Memory B cell (primary cell): Measurements from ENCODE around the gene ZNF710.

Source experiments
- ATAC-seq: fragments of 150-1000 bp; cut with Tn5 transposase; 2 replicates; pipeline ENCODE4 v1.10.0; 2021; ENCODE audit warnings: low read depth, mild to moderate bottlenecking, moderate library complexity
- DNase-seq, 2 donors: peaks; one replicate each; pipeline ENCODE4 v3.0.0; 2022; ENCODE audit warnings: low spot score in 2 of 2
- H3K27ac Mint-ChIP-seq: one replicate; pipeline ENCODE4 v1.8.0; 2022; ENCODE audit warnings: mild to moderate bottlenecking, moderate library complexity, mixed read lengths
- H3K27me3 Mint-ChIP-seq: one replicate; pipeline ENCODE4 v1.8.0; 2022; ENCODE audit warnings: mixed read lengths
- H3K36me3 Mint-ChIP-seq: one replicate; pipeline ENCODE4 v1.8.0; 2022; ENCODE audit warnings: mild to moderate bottlenecking, mixed read lengths
- H3K4me1 Mint-ChIP-seq: one replicate; pipeline ENCODE4 v1.8.0; 2022; ENCODE audit warnings: mixed read lengths
- H3K4me3 Mint-ChIP-seq: one replicate; pipeline ENCODE4 v1.8.0; 2022; ENCODE audit warnings: mild to moderate bottlenecking, moderate library complexity, mixed read lengths
- H3K9me3 Mint-ChIP-seq: one replicate; pipeline ENCODE4 v1.8.0; 2022; ENCODE audit warnings: mixed read lengths

ZNF710 gene

DNA sequence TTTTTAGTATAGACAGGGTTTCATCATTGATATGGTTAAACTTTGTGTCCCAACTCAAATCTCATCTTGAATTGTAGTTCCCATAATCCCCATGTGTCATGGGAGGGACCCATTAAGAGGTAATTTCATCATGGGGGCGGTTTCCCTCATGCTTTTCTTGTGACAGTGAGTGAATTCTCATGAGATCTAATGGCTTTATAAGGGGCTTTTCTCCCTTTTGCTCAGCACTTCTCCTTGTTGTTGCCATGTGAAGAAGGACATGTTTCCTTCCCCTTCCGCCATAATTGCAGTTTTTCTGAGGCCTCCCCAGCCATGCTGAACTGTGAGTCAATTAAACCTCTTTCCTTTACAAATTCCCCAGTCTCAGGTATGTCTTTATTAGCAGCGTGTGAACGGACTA lies 20.2 kb upstream of the ZNF710 start:
- Mint-ChIP-seq H3K36me3 (peaks cover 2% of the 10 kb centered on the region), H3K27me3 (peaks cover 2% of the 10 kb centered on the region), H3K4me3 (no peak overlapping the region), H3K4me1 (peaks cover 5% of the 10 kb centered on the region), H3K9me3 (peaks cover 5% of the 10 kb centered on the region), H3K27ac (no peak overlapping the region)
- DNase-seq (no peak), ATAC-seq (no peak)

DNA sequence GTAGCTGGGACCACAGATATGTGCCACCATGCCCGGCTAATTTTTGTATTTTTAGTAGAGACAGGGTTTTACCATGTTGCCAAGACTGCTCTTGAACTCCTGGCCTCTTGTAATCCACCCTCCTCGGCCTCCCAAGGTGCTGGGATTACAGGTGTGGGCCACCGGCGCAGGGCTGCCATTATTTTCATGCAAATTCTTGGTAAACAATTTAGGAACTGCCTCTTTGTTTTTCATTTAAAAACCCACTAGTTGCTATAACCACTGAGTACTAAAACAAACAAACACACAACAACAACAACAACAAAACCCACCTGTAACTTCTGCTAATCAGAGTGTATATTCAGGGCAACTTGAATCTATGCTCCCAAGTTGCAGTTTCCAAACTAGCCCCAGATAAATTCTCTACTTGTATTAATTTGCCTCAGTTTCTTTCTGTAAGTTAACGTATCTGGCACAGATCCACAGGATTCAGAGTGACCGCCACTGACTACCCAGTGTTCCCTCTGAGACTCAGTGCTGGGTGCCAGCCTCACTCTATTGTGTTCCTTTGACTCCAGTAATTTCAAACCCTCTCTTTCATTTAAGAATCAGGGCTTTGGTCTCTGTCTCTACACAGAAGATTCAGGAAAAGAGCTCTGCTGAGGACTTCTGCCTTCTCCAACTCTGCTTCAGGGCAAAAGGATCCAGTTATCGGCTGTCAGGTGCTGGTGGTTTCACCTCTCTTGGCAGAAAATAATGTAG lies 18.6 kb upstream of the ZNF710 start:
- Mint-ChIP-seq H3K4me3 (no peak overlapping the region), H3K27me3 (peaks cover 2% of the 10 kb centered on the region)

DNA sequence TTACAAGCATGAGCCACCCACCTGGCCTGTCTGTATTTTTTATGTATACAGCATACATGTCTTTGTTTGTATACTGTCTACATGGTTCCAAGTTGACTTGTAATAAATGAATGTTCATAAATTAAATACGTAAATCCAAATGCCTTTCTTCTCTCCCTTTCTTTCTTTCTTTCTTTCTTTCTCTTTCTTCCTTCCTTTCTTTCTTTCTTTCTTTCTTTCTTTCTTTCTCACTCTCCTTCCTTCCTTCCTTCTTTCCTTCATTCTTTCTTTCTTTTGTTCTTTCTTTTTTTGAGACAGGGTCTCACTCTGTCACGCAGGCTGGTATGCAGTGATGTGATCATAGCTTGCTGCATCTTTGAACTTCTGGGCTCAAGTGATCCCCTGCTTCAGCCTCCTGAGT lies 17.1 kb upstream of the ZNF710 start:
- Mint-ChIP-seq H3K27me3 (peaks cover 2% of the 10 kb centered on the region), H3K4me1 (no peaks in the 10 kb centered on the region), H3K36me3 (peaks cover 2% of the 10 kb centered on the region), H3K4me3 (no peak overlapping the region), H3K9me3 (peaks cover 5% of the 10 kb centered on the region), H3K27ac (no peak overlapping the region)
- DNase-seq, result no peak
- no peak for ATAC-seq

More for the DNA sequence above, 18.6 kb upstream of the ZNF710 start:
- no peak for ATAC-seq
- DNase-seq, result no peak
- Mint-ChIP-seq H3K36me3 (peaks cover 2% of the 10 kb centered on the region), H3K9me3 (peaks cover 5% of the 10 kb centered on the region), H3K27ac (no peak overlapping the region), H3K4me1 (no peaks in the 10 kb centered on the region)

DNA sequence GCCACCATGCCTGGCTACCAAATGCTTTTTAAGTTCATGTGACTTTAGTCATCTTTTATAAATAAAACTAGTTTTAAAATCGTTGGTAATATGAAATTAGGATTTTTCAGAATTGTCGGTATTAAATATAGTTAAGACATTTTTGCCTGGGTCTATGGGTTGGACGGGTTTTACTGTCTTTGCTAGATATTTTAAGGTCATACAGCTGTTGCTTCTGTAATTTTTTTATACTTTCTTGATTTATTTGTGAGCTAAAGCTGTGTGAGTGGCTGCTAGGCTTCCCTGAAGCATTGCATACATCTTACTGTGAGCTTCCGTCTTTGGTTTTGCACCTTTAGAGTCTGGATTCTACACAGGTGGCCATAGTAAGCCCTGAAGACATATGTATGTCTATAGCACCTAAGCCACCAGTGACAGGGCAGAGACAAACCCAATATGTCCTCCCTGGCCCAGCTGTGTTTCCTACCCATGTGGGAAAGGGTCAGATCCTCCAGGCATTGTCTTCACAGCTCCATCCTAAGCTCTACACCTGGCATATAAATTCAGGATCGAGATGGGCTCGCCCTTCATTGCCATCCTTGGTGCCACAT lies 16.6 kb upstream of the ZNF710 start:
- Mint-ChIP-seq H3K27me3 (peaks cover 2% of the 10 kb centered on the region), H3K36me3 (peaks cover 2% of the 10 kb centered on the region), H3K4me1 (no peaks in the 10 kb centered on the region), H3K27ac (no peak overlapping the region), H3K4me3 (no peak overlapping the region), H3K9me3 (peaks cover 5% of the 10 kb centered on the region)
- no peak for ATAC-seq
- no peak for DNase-seq

DNA sequence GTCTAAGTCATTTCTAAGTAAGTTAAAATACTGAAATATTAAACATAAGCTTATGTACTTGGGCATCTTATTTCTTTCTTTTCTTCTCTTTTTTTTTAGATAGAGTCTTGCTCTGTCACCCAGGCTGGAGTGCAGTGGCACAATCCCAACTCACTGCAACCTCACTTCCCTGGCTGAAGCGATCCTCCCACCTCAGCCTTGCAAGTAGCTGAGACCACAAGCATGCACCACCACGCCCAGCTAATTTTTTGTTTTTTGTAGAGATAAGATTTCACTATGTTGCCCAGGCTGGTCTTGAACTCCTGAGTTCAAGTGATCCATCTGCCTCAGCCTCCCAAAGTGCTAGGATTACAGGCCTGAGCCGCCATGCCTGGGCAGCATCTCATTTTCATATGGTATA lies 16.0 kb upstream of the ZNF710 start:
- DNase-seq (no peak), ATAC-seq (no peak)
- Mint-ChIP-seq H3K4me1 (no peaks in the 10 kb centered on the region), H3K27ac (no peak overlapping the region), H3K36me3 (peaks cover 2% of the 10 kb centered on the region), H3K4me3 (no peak overlapping the region), H3K27me3 (peaks cover 2% of the 10 kb centered on the region), H3K9me3 (peaks cover 5% of the 10 kb centered on the region)

DNA sequence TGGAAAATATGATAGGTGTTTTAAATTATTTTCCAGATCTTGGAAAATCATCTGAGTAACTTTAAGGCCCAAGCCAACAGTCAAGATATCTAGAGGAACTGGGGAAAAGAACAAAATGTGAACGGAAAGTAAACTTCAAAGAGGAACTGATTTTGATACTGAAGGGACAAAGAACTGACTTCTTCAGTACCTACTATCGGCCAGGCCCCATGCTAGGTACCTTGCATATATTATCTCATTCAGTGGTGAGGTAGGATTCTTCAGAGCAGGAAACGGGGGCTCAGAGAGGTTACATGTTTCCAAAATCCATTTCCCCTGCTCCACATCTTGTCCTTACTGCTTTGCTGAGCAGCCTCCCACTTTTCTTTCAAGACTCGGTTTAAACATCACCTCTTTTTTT lies 9.8 kb upstream of the ZNF710 start:
- ATAC-seq, result peak; percentile 53
- Mint-ChIP-seq H3K27me3 (no peaks in the 10 kb centered on the region), H3K4me3 (no peak overlapping the region)

DNA sequence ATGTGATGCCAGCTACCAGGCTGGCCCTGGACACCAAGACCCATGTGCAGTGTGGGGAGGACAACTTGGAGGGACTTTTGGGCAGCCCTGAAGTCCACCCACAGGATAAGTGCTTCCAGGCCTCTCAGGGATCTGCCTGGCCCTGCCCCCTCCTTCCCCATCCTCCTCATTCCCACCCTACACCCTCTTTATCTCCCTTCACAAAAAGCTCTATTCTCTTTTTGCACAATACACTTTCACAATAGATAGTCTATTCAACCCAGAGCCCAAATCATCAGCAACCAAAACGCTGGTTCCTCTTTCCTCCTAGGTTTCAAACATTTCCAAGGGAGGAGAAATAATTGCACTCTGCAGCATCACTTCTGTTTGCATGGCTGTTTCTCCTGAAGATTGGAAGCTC lies 7.8 kb upstream of the ZNF710 start:
- ATAC-seq (no peak), DNase-seq (no peak)
- no peak overlapping the region for H3K4me3 Mint-ChIP-seq
- no peaks in the 10 kb centered on the region for H3K9me3 Mint-ChIP-seq
- H3K27me3 Mint-ChIP-seq, result no peaks in the 10 kb centered on the region
- no peak overlapping the region for H3K27ac Mint-ChIP-seq
- H3K36me3 Mint-ChIP-seq, result no peaks in the 10 kb centered on the region
- peaks cover 3% of the 10 kb centered on the region for H3K4me1 Mint-ChIP-seq

More for the DNA sequence above, 9.8 kb upstream of the ZNF710 start:
- no peak for DNase-seq
- no peaks in the 10 kb centered on the region for H3K9me3 Mint-ChIP-seq
- H3K27ac Mint-ChIP-seq, result no peak overlapping the region
- H3K36me3 Mint-ChIP-seq, result no peaks in the 10 kb centered on the region
- peaks cover 3% of the 10 kb centered on the region for H3K4me1 Mint-ChIP-seq

DNA sequence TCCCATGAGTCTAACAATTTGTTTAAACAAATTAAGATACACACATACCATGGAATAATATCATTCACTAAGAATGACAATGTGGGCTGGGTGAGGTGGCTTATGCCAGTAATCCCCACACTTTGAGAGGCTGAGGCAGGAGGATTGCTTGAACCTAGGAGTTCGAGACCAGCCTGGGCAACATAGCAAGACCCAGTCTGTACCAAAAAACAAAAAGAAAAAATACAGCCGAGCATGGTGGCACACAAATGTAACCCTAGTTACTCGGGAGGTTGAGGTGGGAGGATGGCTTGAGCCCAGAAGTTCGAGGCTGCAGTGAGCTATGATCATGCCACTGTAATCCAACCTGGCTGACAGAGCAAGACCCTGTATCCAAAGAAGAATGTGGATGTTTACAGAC lies 4.0 kb upstream of the ZNF710 start:
- Mint-ChIP-seq H3K4me3 (no peak overlapping the region), H3K27ac (no peak overlapping the region), H3K27me3 (no peaks in the 10 kb centered on the region), H3K36me3 (peaks cover 5% of the 10 kb centered on the region), H3K4me1 (peaks cover 9% of the 10 kb centered on the region), H3K9me3 (no peaks in the 10 kb centered on the region)
- DNase-seq (no peak), ATAC-seq (no peak)

DNA sequence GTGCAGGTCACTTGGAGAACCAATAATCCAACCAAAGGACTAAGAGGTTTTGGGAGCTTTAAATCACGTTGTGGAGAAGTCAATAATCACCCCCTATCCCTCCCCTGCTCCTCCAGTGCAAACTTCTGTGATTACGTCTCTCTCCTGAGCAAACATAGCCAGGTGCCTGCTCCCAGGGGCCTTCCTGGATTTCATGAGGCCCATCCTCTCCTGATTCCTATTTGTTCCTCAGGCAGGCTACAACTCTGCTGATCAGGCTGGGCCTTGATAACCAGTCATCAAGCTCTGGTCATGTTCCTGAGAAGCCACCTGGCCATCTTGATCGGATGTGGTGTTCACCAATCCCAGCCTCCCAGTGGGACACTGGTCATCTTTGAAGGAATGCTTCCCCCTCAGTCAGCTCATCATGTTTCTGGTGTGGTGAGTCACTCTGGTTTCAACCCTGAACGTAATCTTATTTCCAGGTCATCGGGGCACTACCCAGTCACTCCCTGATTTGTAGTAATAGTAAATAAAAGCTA lies 2.9 kb upstream of the ZNF710 start:
- no peak for ATAC-seq
- Mint-ChIP-seq H3K27me3 (no peaks in the 10 kb centered on the region), H3K4me3 (no peak overlapping the region), H3K36me3 (peaks cover 5% of the 10 kb centered on the region), H3K4me1 (peaks cover 14% of the 10 kb centered on the region), H3K9me3 (no peaks in the 10 kb centered on the region), H3K27ac (no peak overlapping the region)
- DNase-seq, result no peak

DNA sequence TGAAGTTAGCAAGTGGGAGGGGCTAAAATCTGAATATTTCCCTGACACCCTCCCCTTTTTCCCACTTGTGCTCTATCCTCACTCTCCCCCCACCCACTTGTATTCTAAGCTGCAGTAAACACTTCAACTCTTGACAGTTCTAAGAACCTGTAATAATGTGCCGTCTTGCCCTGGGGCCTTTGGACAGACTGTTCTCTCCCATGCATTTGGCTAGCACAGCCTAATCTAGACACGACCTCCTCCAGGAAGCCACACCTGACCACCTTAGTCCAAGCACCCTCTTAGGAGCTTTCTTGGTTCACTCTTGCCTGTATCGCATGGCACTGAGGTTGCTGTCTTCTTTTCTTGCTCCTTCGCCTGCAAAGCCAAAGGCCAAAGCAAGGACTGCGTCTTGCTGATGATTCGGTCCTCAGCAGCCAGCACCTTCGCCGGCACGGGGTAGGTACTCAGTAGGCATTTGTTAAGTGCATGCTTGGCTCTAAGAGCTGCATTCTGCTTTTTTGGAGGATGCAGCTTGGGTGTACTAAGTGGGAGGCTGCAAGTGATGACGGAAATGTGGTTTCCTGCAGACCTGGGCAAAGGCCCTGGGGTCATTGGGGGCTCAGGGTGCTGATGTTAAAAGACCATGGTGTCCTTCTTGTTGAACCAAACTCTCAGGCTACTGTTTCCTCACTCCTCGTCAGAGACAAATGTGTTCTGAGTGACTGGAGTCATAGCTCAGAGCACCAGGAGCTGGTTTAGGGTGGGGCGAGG lies 2.0 kb upstream of the ZNF710 start:
- H3K4me3 Mint-ChIP-seq, result peak overlapping the region; percentile 25

DNA sequence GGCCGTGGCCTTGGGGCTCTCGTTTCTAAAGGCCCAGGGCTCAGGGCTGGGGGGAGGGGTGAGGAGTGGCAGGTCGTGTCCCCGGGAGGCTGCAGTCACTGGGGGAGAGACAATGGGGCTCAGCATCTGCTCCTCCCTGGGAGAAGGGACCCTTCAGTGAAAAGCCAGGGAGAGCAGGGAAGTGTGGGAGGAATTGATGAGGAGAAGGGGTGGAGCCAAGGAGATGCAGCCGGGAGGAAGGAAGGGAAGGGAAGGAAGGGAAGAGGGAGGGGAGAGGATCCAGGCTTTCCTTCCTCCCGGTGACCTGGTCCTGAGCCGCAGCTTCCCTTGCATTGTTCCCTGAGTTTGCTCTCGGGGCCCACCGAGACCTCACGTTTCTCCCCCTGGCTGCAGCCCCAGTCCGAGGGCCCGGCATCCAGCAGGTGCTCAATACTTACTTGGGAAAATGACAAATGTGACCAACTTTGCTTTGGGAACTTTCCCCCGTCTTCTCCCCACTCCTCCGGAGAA lies 1.4 kb upstream of the ZNF710 start:
- H3K4me1 Mint-ChIP-seq, result peaks cover 21% of the 10 kb centered on the region
- no peaks in the 10 kb centered on the region for H3K9me3 Mint-ChIP-seq
- DNase-seq (no peak), ATAC-seq (no peak)
- H3K27me3 Mint-ChIP-seq, result no peaks in the 10 kb centered on the region
- peak overlapping the region; percentile 67 for H3K27ac Mint-ChIP-seq
- H3K4me3 Mint-ChIP-seq, result peak overlapping the region; percentile 25
- H3K36me3 Mint-ChIP-seq, result peaks cover 5% of the 10 kb centered on the region

More for the DNA sequence above, 2.0 kb upstream of the ZNF710 start:
- Mint-ChIP-seq H3K27me3 (no peaks in the 10 kb centered on the region), H3K36me3 (peaks cover 5% of the 10 kb centered on the region), H3K4me1 (peaks cover 20% of the 10 kb centered on the region), H3K27ac (peak overlapping the region; percentile 67), H3K9me3 (no peaks in the 10 kb centered on the region)
- no peak for DNase-seq
- no peak for ATAC-seq

DNA sequence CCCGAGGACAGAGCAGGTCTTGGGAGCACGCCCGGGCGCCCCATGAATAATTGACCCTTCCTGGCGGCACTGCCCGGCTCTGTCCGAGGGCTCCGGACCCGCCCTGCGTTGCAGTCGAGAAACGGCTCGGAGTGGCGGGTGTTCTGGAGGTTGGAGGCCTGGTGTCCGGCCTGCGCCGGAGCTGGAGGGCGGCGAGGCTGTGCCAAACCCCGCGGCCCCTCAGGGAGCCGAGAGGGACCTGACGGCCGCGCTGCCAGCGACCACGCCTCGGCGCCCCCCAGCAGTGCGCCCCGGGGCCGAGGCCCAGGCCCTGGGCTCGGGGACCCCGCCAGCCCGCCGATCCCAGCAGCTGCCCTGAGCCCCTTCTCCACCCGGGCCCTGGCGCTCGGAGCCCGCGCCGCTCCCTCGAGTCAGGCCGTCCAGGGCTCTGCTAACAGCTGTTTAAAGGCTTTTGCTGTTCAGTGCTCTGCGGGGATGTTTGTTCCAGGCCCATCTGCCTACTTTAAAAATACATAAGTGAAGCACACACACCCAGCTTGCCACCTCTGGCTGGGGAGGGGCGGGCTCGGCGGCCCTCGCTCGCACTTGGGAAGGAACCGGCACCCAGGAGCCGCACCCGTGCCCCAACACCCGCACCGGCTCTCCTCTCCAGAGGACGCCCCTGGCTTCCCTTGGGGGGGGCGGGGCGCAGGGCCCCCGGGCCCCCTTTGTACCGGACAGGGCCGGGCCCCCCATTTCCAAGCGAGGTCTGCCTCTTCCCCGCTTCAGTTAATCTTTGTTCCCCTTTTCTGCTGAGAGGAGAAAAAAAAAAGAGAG lies 730 bp upstream of the ZNF710 start:
- ATAC-seq (peak; percentile 6), DNase-seq (no peak)
- peak overlapping the region; percentile 95 for H3K4me3 Mint-ChIP-seq
- peaks cover 26% of the 10 kb centered on the region for H3K4me1 Mint-ChIP-seq
- no peaks in the 10 kb centered on the region for H3K27me3 Mint-ChIP-seq
- H3K36me3 Mint-ChIP-seq, result peaks cover 7% of the 10 kb centered on the region
- peak overlapping the region; percentile 90 for H3K27ac Mint-ChIP-seq
- H3K9me3 Mint-ChIP-seq, result no peaks in the 10 kb centered on the region

DNA sequence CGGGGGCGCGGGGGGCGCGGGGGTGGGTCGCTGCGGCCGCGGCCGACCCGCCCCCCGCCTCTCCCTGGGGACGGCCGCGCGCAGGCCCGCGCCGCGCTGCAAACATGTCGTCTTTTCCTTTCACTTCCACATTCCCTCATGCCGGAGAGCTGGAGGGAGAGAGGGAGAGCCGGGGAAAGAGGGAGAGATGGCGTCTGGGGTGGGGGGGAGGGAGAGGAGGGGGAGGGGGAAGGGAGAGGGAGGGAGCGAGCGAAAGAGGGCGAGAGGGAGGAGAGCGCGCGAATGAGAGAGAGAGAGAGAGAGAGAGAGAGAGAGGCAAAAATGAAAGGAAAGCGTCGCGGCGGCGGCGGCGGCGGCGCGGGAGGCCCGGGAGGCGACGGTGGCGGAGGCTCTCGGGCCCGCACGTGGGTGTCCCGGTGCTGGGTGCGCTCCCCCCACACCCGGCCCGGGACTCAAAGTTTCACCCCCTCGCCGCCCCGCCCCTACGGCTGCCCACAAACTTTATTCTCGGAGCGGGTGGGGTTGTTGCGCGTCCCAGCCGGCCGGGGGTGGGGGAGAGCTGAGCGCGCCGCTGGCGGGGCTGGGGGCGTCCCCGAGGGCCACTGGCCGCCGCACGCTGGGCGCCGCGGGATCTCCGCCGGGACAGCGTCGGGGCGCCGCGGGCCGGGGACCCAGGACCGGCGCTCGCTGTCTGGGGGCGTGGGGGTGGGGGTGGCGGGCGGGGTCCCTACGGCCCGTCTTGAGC lies 731 bp downstream of the ZNF710 start:
- peak overlapping the region; percentile 94 for H3K4me3 Mint-ChIP-seq
- H3K9me3 Mint-ChIP-seq, result no peaks in the 10 kb centered on the region
- peaks cover 32% of the 10 kb centered on the region for H3K4me1 Mint-ChIP-seq
- H3K27ac Mint-ChIP-seq, result peak overlapping the region; percentile 90
- DNase-seq (peak; percentile 36 to 37), ATAC-seq (peak; percentile 57)
- no peaks in the 10 kb centered on the region for H3K27me3 Mint-ChIP-seq
- H3K36me3 Mint-ChIP-seq, result peaks cover 7% of the 10 kb centered on the region
